Measurements from ENCODE around the gene KCNB1. TPM values are rescaled to one million over a fixed set of nuclear protein-coding genes. Genes with fewer than 3 reads are reported as not detected.

KCNB1 gene
- total RNA-seq, 1 donor, result not detected

- no peak for TF ChIP-seq CTCF (IDR thresholded peaks at IDR 0.05; ENCODE audit: insufficient read depth, low read depth, low read length)
- H3K4me3 ChIP-seq (ENCODE audit: low read depth, low read length), result no peak overlapping the region
- no peak for DNase-seq (ENCODE audit: low read depth)
Measured at GRCh38 chr20:49466114-49466912, 16.2 kb downstream of the KCNB1 start.

- H3K4me3 ChIP-seq (ENCODE audit: low read depth, low read length), result no peak overlapping the region
- no peak for TF ChIP-seq CTCF (IDR thresholded peaks at IDR 0.05; ENCODE audit: insufficient read depth, low read depth, low read length)
- DNase-seq (ENCODE audit: low read depth), result no peak
Measured at GRCh38 chr20:49464556-49464955, 17.9 kb downstream of the KCNB1 start.

GRCh38 chr20:49462626-49463025, 19.8 kb downstream of the KCNB1 start:
- no peak for TF ChIP-seq CTCF (IDR thresholded peaks at IDR 0.05; ENCODE audit: insufficient read depth, low read depth, low read length)
- no peak overlapping the region for H3K4me3 ChIP-seq (ENCODE audit: low read depth, low read length)
- DNase-seq (ENCODE audit: low read depth), result no peak

- DNase-seq (ENCODE audit: low read depth), result no peak
- H3K4me3 ChIP-seq (ENCODE audit: low read depth, low read length), result no peak overlapping the region
- TF ChIP-seq CTCF (IDR thresholded peaks at IDR 0.05; ENCODE audit: insufficient read depth, low read depth, low read length), result no peak
Measured at GRCh38 chr20:49461894-49462620, 20.4 kb downstream of the KCNB1 start.

GRCh38 chr20:49460916-49461315, 21.6 kb downstream of the KCNB1 start:
- no peak overlapping the region for H3K4me3 ChIP-seq (ENCODE audit: low read depth, low read length)
- no peak for DNase-seq (ENCODE audit: low read depth)
- no peak for TF ChIP-seq CTCF (IDR thresholded peaks at IDR 0.05; ENCODE audit: insufficient read depth, low read depth, low read length)

GRCh38 chr20:49460131-49460530, 22.3 kb downstream of the KCNB1 start:
- DNase-seq (ENCODE audit: low read depth), result no peak
- H3K4me3 ChIP-seq (ENCODE audit: low read depth, low read length), result no peak overlapping the region
- TF ChIP-seq CTCF (IDR thresholded peaks at IDR 0.05; ENCODE audit: insufficient read depth, low read depth, low read length), result no peak

Measured in fibroblast of villous mesenchyme (primary cell).